GM21619 (cell line): ENCODE results near the gene AMFR.

Source experiments
- ATAC-seq: cut with Tn5 transposase; IDR thresholded peaks from one replicate; pipeline ENCODE4 v1.9.1; 2021; ENCODE audit not compliant: unreplicated experiment

Gene AMFR

GRCh38 chr16:56363781-56364565 is 61.4 kb downstream of the AMFR start:
- ATAC-seq: no peak

GRCh38 chr16:56363181-56363716 is 62.1 kb downstream of the AMFR start:
- ATAC-seq: no peak

DNA sequence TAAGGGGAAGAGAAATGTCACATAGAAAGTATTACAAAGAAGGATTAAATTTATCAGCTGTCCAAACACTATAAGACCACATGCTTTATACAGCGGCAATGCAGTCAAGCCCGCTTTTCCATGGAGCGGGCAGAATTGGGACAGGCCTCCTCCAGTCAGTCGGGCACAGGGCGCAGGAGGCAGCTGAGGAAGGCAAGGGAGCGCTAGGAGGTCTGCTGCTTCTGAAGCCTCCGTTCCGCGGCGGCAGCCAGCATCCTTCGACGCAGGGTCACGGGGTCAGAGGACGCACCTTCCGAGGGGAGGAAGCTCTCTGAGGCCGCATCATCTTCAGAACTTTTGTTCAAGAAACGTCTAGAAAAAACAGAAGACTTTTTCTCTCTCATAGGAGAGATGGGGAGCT is 62.6 kb downstream of the AMFR start:
- ATAC-seq: no peak

- ATAC-seq: no peak
Observed at GRCh38 chr16:56362057-56362655, 63.2 kb downstream of the AMFR start.

GRCh38 chr16:56360117-56361008 is 65.0 kb downstream of the AMFR start:
- no peak for ATAC-seq

- ATAC-seq: no peak
Observed at GRCh38 chr16:56357765-56358322, 67.5 kb downstream of the AMFR start.

DNA sequence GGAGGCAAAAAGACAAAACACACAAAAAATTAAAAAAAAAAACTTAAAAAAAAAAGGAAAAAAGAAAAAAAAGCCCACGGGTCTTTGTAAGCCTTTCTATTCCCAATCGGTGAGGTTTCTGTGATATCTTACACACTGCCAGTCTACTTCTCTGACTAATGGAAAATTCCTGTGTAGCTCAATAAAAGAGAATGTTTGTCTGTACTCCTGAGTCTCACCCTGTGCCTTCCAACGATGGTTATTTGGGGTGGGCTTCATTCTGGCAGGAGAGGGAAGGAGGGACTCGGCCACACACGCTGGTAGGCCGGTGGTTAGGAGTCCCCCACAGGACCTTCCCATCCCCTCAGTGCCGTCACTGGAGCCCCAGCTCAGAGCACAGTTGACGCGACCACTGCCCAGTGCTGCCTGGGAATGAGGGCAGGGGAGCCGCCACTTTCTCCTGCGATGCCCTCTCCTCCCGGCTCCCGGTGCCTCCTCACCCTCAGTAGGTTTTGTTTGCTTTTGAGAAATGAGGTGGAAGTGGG is 68.0 kb downstream of the AMFR start:
- peak; percentile 13 for ATAC-seq

DNA sequence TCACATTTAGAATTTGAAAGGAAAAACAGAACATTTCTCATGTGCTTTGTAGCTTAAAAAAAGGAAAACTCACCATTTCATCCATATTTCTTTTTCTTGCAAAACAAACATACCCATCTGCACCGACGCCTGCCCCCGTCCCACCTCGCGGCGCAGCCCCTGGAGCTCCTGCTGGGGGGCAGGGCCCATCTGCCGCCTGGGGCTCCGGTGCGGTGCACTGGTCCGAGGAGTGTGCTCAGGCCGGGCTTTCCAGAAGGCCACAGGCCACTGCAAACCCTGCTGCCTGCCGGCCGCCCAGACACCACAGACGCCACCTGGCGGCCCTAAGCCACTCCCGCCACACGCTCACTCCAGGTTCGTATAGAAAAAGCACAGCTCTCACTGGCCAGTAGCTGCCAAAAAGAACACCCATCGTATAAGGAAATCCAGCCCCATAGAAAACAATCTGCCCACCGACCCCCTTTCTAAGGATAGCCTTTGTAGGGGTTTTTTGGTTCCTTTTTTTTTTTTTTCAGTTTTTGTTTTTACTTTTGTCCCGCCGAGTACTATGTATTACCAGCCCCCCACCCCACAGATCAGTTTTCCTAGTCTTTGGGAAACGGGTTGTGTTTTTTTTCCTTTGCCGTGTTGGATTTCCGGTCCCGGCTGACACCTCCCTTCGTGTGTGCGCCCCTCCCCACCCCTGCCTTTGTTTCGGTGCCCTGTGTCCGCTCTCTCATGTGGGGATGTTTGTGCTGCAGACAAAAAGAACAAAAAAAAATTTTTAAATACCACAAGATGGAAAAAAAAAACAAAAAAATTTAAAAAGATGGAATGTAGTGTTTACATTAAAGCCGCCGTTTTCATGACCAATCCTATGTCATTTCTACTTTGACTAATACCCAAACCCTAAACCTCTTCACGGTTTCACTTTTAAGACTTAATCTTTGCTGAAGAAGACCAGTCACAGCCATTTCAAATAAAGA is 68.8 kb downstream of the AMFR start:
- peak; percentile 90 for ATAC-seq

- no peak for ATAC-seq
Observed at GRCh38 chr16:56355786-56356275, 69.5 kb downstream of the AMFR start.

DNA sequence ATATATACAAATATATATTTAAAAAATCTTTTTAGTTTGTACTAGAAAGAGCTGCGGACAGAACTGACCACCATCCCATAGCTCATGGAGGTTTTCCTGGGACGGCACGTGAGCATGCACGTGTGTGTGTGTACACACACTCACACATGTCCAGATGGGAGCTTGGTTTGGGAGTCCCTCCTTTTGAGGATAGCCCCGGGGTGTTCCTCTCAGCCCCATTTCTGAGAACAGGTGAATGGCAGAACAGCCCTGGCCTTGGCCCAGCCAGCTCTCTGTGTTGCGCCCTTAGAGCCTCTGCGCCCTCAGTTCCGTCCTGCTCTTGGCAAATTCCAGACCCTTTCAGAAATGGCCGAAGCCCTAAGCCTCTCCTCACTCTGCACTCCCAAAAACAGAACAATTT is 70.1 kb downstream of the AMFR start:
- ATAC-seq: no peak

- no peak for ATAC-seq
Observed at GRCh38 chr16:56354746-56355145, 70.6 kb downstream of the AMFR start.

- no peak for ATAC-seq
Observed at GRCh38 chr16:56354016-56354415, 71.3 kb downstream of the AMFR start.

- ATAC-seq: no peak
Observed at GRCh38 chr16:56353054-56353921, 72.1 kb downstream of the AMFR start.

DNA sequence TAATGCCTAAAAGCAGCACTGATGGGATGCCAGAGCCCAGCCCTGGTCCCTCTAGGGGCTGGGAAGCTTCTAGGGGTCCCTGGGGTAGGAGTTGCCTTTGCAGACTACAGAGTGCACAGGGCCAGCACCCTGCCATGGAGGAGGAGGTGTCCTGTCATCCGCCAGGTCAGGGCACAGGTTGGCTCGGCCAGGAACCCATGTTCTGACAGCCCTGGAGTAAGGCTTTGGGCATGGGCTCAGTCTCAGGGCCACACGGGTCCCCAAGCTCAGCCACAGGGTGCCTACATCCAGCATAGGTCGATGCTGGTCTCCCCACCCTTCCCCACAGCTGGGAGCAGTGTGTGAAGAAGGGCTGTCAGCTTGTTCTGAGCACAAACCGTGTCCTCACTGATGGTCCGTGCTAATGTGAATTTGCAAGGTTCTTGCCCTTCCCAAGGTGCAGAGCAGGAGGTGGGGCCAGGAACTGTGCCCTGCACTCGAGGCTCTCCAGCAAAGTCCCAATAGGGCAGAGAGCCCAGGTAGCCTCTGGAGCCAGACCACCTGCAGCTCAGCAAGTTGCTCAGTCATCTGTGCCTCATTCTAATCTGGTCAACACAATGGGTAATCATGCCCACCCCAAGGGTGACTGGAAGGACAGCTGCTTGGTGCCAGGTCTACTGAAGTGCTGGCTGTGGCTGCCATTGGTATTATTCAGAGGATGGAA is 72.8 kb downstream of the AMFR start:
- ATAC-seq: no peak

DNA sequence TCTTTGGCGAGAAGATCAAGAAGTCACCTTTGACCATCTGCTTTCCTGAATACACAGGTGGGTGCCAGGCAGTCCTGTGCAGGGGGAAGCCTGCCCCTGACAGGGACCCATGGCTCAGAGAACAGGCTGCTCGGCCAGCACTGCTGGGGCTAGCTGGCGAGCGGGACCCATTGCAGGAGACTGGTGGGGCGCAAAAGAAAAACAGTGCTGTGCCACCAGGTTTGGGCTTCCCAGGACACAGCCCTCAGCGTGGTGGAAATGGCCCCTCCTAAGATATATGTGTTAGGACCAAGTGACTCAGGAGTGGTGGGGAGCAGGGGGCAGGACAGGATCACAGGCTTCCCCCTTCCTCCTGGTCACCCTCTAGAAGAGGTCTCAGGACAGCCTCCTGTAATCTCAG is 73.9 kb downstream of the AMFR start:
- no peak for ATAC-seq

GRCh38 chr16:56350491-56351405 is 74.6 kb downstream of the AMFR start:
- ATAC-seq: no peak

DNA sequence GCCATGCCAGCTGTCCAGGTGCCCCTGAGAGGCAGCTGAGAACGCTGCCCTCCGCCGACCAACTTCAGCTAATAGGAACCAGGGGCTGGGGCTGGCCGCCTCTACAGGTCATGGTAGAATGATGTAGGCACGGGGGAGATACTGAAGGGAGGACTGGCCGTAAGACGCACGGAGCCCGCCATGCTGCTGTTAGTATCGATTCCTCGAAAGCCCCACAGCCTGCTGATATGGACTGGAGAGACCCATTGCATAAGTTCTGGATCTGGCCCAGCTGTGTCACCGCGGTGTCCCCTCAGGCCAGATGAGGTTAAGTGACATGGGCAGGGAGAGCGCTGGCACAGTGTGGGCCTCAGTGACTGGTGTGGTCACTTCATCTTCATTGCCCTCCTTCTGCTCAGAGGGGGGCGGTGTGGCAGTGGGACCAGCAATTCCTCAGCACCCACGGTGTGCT is 75.6 kb downstream of the AMFR start:
- ATAC-seq: no peak
